HepG2 (cell line): Measurements from ENCODE around the gene SGK1. TPM values are rescaled to one million over a fixed set of nuclear protein-coding genes. Genes with fewer than 3 reads are reported as not detected.
A peak's percentile ranks its signal among the peaks of the same experiment; 100 is the strongest.

ENCODE experiments used
- ASH2L ChIP-seq: fragments of 300-600, 200-600 bp; sonication (generic); IDR thresholded peaks from 2 replicates; pipeline ENCODE4 v1.7.0; 2017; ENCODE audit warnings: low read depth, mild to moderate bottlenecking, moderate library complexity, mixed read lengths, low read length; ENCODE audit not compliant: insufficient read length
- ATF7-NPFF ChIP-seq: sonication (generic); formaldehyde crosslinking; IDR thresholded peaks from 2 replicates; pipeline ENCODE4 v1.8.1; 2023; ENCODE audit warnings: mild to moderate bottlenecking, low read depth, missing genetic modification reagents, moderate library complexity
- CEBPG ChIP-seq: IDR thresholded peaks from 2 replicates; pipeline ENCODE4 v1.6.1; 2016
- CHCHD3 ChIP-seq: sonication (generic); formaldehyde crosslinking; IDR thresholded peaks from 2 replicates; pipeline ENCODE4 v1.8.0; 2022; ENCODE audit warnings: mild to moderate bottlenecking, missing genetic modification reagents, moderate library complexity
- HIVEP1 ChIP-seq: sonication (generic); formaldehyde crosslinking; IDR thresholded peaks from 2 replicates; pipeline ENCODE4 v1.4.0; 2020; ENCODE audit warnings: mild to moderate bottlenecking, missing genetic modification reagents
- KAT2B ChIP-seq: fragments of 150-350 bp; IDR thresholded peaks from 2 replicates; pipeline ENCODE4 v1.6.1; 2014; ENCODE audit warnings: low read depth, low read length, borderline replicate concordance
- MAF1 ChIP-seq: sonication (generic); formaldehyde crosslinking; IDR thresholded peaks from 2 replicates; pipeline ENCODE4 v1.5.0; 2020; ENCODE audit warnings: missing genetic modification reagents, borderline replicate concordance
- MXD4 ChIP-seq: IDR thresholded peaks from 2 replicates; pipeline ENCODE4 v1.6.1; 2016; ENCODE audit warnings: mild to moderate bottlenecking, missing biosample characterization, missing genetic modification reagents
- NCOA2 ChIP-seq: sonication (generic); formaldehyde crosslinking; IDR thresholded peaks from 2 replicates; pipeline ENCODE4 v1.8.0; 2022; ENCODE audit warnings: inconsistent platforms
- NFYC ChIP-seq: IDR thresholded peaks from 2 replicates; pipeline ENCODE4 v1.6.1; 2016; ENCODE audit warnings: missing genetic modification reagents, missing compliant biosample characterization
- PAF1 ChIP-seq: IDR thresholded peaks from 2 replicates; pipeline ENCODE4 v1.6.1; 2016; ENCODE audit warnings: missing genetic modification reagents, missing compliant biosample characterization
- PITX1 ChIP-seq: sonication (generic); formaldehyde crosslinking; IDR thresholded peaks from 2 replicates; pipeline ENCODE4 v1.5.1; 2020; ENCODE audit warnings: mild to moderate bottlenecking, missing genetic modification reagents
- PLRG1 ChIP-seq: fragments of 450-650 bp; conservative IDR thresholded peaks from 2 replicates; pipeline ENCODE4 v1.6.1; 2016
- U2AF1 ChIP-seq: fragments of 200-400 bp; formaldehyde crosslinking; optimal IDR thresholded peaks from 2 replicates; pipeline ENCODE3; 2017; ENCODE audit warnings: mild to moderate bottlenecking, low read depth, low read length
- YEATS2 ChIP-seq: sonication (generic); formaldehyde crosslinking; IDR thresholded peaks from 2 replicates; pipeline ENCODE4 v1.4.0; 2020; ENCODE audit warnings: missing genetic modification reagents, borderline replicate concordance
- ZFYVE20 ChIP-seq: sonication (generic); formaldehyde crosslinking; IDR thresholded peaks from 2 replicates; pipeline ENCODE4 v1.8.0; 2023; ENCODE audit warnings: low read depth, mild to moderate bottlenecking, moderate library complexity, missing genetic modification reagents, borderline replicate concordance
- ZMYM2 ChIP-seq: sonication (generic); formaldehyde crosslinking; IDR thresholded peaks from 2 replicates; pipeline ENCODE4 v1.8.0; 2022; ENCODE audit warnings: mild to moderate bottlenecking, missing genetic modification reagents
- ZNF230 ChIP-seq: sonication (generic); formaldehyde crosslinking; IDR thresholded peaks from 2 replicates; pipeline ENCODE4 v1.4.0; 2020; ENCODE audit warnings: mild to moderate bottlenecking, missing genetic modification reagents
- ZNF232 ChIP-seq: sonication (generic); formaldehyde crosslinking; IDR thresholded peaks from 2 replicates; pipeline ENCODE4 v1.4.0; 2020; ENCODE audit warnings: missing genetic modification reagents, borderline replicate concordance
- ZNF264 ChIP-seq: sonication (generic); formaldehyde crosslinking; IDR thresholded peaks from 2 replicates; pipeline ENCODE4 v1.4.0; 2020; ENCODE audit warnings: missing genetic modification reagents
- ZNF275 ChIP-seq: sonication (generic); formaldehyde crosslinking; IDR thresholded peaks from 2 replicates; pipeline ENCODE4 v1.8.0; 2022; ENCODE audit warnings: missing genetic modification reagents, mild to moderate bottlenecking, inconsistent platforms, borderline replicate concordance
- ZNF432 ChIP-seq: sonication (generic); formaldehyde crosslinking; IDR thresholded peaks from 2 replicates; pipeline ENCODE4 v1.5.0; 2020; ENCODE audit warnings: missing genetic modification reagents, mild to moderate bottlenecking, borderline replicate concordance
- ZNF44 ChIP-seq: sonication (generic); formaldehyde crosslinking; IDR thresholded peaks from 2 replicates; pipeline ENCODE4 v1.5.1; 2020; ENCODE audit warnings: mild to moderate bottlenecking, missing genetic modification reagents
- ZNF644 ChIP-seq: IDR thresholded peaks from 2 replicates; pipeline ENCODE4 v1.6.1; 2016; ENCODE audit warnings: low read depth
- ZNF766 ChIP-seq: sonication (generic); formaldehyde crosslinking; IDR thresholded peaks from 2 replicates; pipeline ENCODE4 v1.5.0; 2020; ENCODE audit warnings: missing genetic modification reagents, borderline replicate concordance
- ZSCAN12 ChIP-seq: sonication (generic); formaldehyde crosslinking; IDR thresholded peaks from 2 replicates; pipeline ENCODE4 v1.9.0; 2021; ENCODE audit warnings: mild to moderate bottlenecking, missing genetic modification reagents
- ZSCAN31 ChIP-seq: sonication (generic); formaldehyde crosslinking; IDR thresholded peaks from 2 replicates; pipeline ENCODE4 v1.5.0; 2020; ENCODE audit warnings: low read depth, mild to moderate bottlenecking, missing genetic modification reagents
- polyA plus RNA-seq, 8 experiments: library from polyadenylated mRNA; depleted of rRNA in 3 of 8; stranded (reverse) in 7 of 8; unstranded in 1 of 8; fragments of >200 nt; fragmentation: Illumina TruSeq in 4 of 8; extraction: Trizol in 4 of 8; gene quantifications; 2 replicates each; pipeline versions ENCODE4 v1.2.1 to v1.2.3, GENCODE V29; 2011 to 2016; ENCODE audit warnings: low read depth in 4 of 8, missing spikeins in 1 of 8, mixed read lengths in 1 of 8; ENCODE audit not compliant: insufficient read depth in 1 of 8
- total RNA-seq, 5 experiments: library from RNA; depleted of rRNA; stranded (reverse); fragments of >200 nt; fragmentation: Illumina TruSeq; extraction: Trizol; gene quantifications; 2 replicates each; pipeline ENCODE4 v1.2.3, GENCODE V29; 2016; ENCODE audit warnings: low read depth in 1 of 5
- TF ChIP-seq, protein P1 (sequence below): sonication (generic); formaldehyde crosslinking; IDR thresholded peaks from 2 replicates; pipeline ENCODE4 v1.4.0; 2020; ENCODE audit warnings: missing genetic modification reagents
- TF ChIP-seq, protein P2 (sequence below): sonication (generic); formaldehyde crosslinking; IDR thresholded peaks from 2 replicates; pipeline ENCODE4 v1.4.0; 2020; ENCODE audit warnings: missing genetic modification reagents, borderline replicate concordance

The SGK1 gene
- total and polyA plus RNA-seq, 2 of the 13 experiments (the other 11 are each of a cell fraction or from before 2014, with no cell fraction given), result 56.1 to 56.2 TPM

DNA sequence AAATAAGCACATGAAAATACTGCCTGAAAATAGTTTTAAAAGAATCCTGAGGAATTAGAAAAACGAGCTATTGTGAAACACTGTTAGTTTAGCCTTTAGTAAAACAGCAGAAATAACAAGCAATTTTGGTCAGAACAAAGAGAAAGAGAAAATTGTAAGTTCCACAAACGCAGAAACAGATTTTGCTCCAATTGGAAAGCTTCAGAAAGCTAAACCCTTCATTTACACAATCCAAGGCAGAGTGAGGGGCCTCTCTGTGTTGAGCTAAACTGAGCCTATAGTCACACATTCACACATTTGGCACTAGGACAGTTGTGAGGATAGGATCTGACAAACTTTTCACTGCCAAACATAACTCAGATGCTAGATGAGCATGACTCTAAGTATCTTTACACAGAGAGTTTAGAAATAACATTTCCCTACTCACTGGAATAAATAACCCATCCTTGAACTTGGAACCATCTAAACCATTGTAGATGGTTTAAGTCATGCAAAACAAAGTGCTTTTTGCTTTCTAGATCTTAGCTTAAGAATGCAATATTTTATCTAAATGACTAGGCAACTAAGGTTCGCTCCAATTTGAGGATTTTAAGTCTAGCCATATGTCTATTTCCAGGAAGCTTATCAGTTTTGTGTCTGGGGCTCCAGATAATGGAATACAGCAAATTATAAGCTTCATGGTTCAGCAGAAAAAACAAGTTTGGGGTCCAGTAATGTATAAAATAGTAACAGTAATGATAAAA, 122.6 kb downstream of the SGK1 start (continued):
- TF ChIP-seq ATF7-NPFF (CRISPR knock-in tag) (no peak), ZNF232 (CRISPR knock-in tag) (no peak), ZNF44 (no peak), MAF1 (no peak), ZNF644 (CRISPR knock-in tag) (peak; percentile 33; the same call in 1 of the 2 replicates), ZFYVE20 (CRISPR knock-in tag) (no peak), ZSCAN12 (CRISPR knock-in tag) (no peak), CHCHD3 (no peak), ZNF275 (no peak), ZNF432 (no peak), ZNF766 (no peak), ZNF264 (CRISPR knock-in tag) (0 out of 2 replicates have a peak, but pooled peaks have one; percentile 9), CEBPG (CRISPR knock-in tag) (peak; percentile 63), KAT2B (no peak), PAF1 (CRISPR knock-in tag) (no peak), HIVEP1 (CRISPR knock-in tag) (no peak), ZMYM2 (CRISPR knock-in tag) (no peak), MXD4 (peak; percentile 29; the same call in 1 of the 2 replicates), PITX1 (peak; percentile 58; the same call in 1 of the 2 replicates), PLRG1 (no peak), NCOA2 (CRISPR knock-in tag) (peak; percentile 66; the same call in 1 of the 2 replicates), ASH2L (peak; percentile 45), ZNF230 (CRISPR knock-in tag) (no peak), U2AF1 (no peak), YEATS2 (no peak), ZSCAN31 (CRISPR knock-in tag) (no peak), NFYC (CRISPR knock-in tag) (no peak)
- TF ChIP-seq, protein P1, sequence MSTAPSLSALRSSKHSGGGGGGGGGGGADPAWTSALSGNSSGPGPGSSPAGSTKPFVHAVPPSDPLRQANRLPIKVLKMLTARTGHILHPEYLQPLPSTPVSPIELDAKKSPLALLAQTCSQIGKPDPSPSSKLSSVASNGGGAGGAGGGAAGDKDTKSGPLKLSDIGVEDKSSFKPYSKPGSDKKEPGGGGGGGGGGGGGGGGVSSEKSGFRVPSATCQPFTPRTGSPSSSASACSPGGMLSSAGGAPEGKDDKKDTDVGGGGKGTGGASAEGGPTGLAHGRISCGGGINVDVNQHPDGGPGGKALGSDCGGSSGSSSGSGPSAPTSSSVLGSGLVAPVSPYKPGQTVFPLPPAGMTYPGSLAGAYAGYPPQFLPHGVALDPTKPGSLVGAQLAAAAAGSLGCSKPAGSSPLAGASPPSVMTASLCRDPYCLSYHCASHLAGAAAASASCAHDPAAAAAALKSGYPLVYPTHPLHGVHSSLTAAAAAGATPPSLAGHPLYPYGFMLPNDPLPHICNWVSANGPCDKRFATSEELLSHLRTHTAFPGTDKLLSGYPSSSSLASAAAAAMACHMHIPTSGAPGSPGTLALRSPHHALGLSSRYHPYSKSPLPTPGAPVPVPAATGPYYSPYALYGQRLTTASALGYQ (CRISPR knock-in tag), result peak; percentile 18; the same call in 1 of the 2 replicates
- TF ChIP-seq, protein P2, sequence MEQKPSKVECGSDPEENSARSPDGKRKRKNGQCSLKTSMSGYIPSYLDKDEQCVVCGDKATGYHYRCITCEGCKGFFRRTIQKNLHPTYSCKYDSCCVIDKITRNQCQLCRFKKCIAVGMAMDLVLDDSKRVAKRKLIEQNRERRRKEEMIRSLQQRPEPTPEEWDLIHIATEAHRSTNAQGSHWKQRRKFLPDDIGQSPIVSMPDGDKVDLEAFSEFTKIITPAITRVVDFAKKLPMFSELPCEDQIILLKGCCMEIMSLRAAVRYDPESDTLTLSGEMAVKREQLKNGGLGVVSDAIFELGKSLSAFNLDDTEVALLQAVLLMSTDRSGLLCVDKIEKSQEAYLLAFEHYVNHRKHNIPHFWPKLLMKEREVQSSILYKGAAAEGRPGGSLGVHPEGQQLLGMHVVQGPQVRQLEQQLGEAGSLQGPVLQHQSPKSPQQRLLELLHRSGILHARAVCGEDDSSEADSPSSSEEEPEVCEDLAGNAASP, result 0 out of 2 replicates have a peak, but pooled peaks have one; percentile 24
